GM12878 (cell line): ENCODE results near the gene SP110.

ENCODE experiments used
- FOS ChIP-seq: IDR thresholded peaks from 3 replicates; pipeline ENCODE4 v1.6.1; 2011; ENCODE audit warnings: borderline replicate concordance; ENCODE audit not compliant: insufficient read length; ENCODE audit errors: extremely low read depth
- POLR2AphosphoS5 ChIP-seq: IDR thresholded peaks from 2 replicates; pipeline ENCODE4 v1.6.1; 2011; ENCODE audit warnings: mild to moderate bottlenecking, low read length, inconsistent platforms
- SMC3 ChIP-seq: IDR thresholded peaks from 2 replicates; pipeline ENCODE4 v1.6.1; 2011; ENCODE audit warnings: low read length, improper control_type of control experiment, borderline replicate concordance
- TF ChIP-seq, protein P1 (sequence below), 3 experiments: IDR thresholded peaks in 2 of 3; conservative IDR thresholded peaks in 1 of 3; 2 replicates each; pipeline ENCODE4 v1.5.1; 2011; ENCODE audit warnings: low read depth in 3 of 3, low read length in 3 of 3, mild to moderate bottlenecking in 3 of 3, control low read depth in 2 of 3, moderate library complexity in 2 of 3, inconsistent platforms in 1 of 3, mixed read lengths in 1 of 3; ENCODE audit not compliant: control insufficient read depth in 2 of 3, insufficient read depth in 1 of 3; ENCODE audit errors: extremely low read depth in 1 of 3
- TF ChIP-seq, protein P2 (sequence below): IDR thresholded peaks from 2 replicates; pipeline ENCODE4 v1.6.1; 2011; ENCODE audit warnings: low read depth, low read length, improper control_type of control experiment, borderline replicate concordance
- TF ChIP-seq, protein P3 (sequence below): fragments of 450-650 bp; IDR thresholded peaks from 2 replicates; pipeline ENCODE4 v1.6.1; 2017; ENCODE audit warnings: mild to moderate bottlenecking

- TF ChIP-seq FOS (no peak), POLR2AphosphoS5 (no peak), SMC3 (no peak)
- TF ChIP-seq, protein P1, sequence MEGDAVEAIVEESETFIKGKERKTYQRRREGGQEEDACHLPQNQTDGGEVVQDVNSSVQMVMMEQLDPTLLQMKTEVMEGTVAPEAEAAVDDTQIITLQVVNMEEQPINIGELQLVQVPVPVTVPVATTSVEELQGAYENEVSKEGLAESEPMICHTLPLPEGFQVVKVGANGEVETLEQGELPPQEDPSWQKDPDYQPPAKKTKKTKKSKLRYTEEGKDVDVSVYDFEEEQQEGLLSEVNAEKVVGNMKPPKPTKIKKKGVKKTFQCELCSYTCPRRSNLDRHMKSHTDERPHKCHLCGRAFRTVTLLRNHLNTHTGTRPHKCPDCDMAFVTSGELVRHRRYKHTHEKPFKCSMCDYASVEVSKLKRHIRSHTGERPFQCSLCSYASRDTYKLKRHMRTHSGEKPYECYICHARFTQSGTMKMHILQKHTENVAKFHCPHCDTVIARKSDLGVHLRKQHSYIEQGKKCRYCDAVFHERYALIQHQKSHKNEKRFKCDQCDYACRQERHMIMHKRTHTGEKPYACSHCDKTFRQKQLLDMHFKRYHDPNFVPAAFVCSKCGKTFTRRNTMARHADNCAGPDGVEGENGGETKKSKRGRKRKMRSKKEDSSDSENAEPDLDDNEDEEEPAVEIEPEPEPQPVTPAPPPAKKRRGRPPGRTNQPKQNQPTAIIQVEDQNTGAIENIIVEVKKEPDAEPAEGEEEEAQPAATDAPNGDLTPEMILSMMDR (IDR thresholded peaks at IDR 0.05 in 2 of 3, conservative IDR thresholded peaks at IDR 0.05 in 1 of 3; ENCODE audit: control insufficient read depth in 2 of 3, extremely low read depth in 1 of 3, insufficient read depth in 1 of 3, low read depth in 3 of 3, low read length in 3 of 3), result no peak
- TF ChIP-seq, protein P2, sequence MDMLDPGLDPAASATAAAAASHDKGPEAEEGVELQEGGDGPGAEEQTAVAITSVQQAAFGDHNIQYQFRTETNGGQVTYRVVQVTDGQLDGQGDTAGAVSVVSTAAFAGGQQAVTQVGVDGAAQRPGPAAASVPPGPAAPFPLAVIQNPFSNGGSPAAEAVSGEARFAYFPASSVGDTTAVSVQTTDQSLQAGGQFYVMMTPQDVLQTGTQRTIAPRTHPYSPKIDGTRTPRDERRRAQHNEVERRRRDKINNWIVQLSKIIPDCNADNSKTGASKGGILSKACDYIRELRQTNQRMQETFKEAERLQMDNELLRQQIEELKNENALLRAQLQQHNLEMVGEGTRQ, result no peak
- TF ChIP-seq, protein P3, sequence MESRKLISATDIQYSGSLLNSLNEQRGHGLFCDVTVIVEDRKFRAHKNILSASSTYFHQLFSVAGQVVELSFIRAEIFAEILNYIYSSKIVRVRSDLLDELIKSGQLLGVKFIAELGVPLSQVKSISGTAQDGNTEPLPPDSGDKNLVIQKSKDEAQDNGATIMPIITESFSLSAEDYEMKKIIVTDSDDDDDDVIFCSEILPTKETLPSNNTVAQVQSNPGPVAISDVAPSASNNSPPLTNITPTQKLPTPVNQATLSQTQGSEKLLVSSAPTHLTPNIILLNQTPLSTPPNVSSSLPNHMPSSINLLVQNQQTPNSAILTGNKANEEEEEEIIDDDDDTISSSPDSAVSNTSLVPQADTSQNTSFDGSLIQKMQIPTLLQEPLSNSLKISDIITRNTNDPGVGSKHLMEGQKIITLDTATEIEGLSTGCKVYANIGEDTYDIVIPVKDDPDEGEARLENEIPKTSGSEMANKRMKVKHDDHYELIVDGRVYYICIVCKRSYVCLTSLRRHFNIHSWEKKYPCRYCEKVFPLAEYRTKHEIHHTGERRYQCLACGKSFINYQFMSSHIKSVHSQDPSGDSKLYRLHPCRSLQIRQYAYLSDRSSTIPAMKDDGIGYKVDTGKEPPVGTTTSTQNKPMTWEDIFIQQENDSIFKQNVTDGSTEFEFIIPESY, result no peak
Observed at GRCh38 chr2:230208576-230208975, 11.2 kb downstream of the SP110 start.
